ENCODE results near the gene SPIC. TPM values are rescaled to one million over a fixed set of nuclear protein-coding genes. Genes with fewer than 3 reads are reported as not detected.

The SPIC gene
- total RNA-seq: 10 to 100 TPM in 1 of 2 donors, 1 to 10 TPM in 1; 2.3 to 17.7 TPM
- 1 to 10 TPM in 1 of 2 donors, under 1 TPM in 1; 0.32 to 1.2 TPM for polyA plus RNA-seq

DNA sequence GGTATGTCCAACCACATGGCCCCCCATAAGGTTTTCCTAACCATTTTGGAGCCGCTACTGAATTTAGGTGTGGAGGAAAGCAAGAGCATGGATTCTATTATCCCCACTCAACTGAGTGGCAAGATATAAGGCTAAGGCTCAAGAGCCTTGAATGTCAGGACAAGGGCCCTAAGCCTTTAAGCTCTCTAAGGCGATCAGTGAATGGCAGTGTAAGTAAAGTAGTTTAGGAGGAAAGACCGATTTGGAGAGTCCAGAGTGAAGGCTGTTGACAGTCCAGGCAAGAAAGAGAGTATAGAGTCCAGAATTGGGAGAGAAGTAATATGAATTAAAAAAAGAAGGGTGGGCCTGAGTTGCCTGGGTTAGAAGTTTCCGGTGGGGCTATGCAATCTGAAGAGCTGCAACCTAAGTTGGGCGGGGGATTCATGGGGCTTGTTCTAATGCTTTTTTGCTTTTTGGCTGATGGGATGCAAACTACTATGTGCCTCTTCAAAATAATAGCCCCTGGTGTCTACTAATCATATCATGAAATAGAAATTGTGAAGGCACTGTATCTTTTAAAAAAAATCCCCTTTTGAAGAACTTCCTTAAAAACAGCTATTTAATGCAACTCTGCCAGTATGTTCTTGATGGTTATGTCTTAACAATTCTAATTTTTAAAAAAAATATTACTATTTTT, at the start of gene SPIC:
TSS of gene SPIC (plus strand) at position 626 of the 676 bp plus-strand sequence. CDS start 1,569 bp downstream, outside the sequence.
- Histone ChIP-seq H3K9ac (ENCODE audit: low read depth in 1 of 2, low read length in 2 of 2) (no peak within 1 kb of the TSS), H3K4me3 (ENCODE audit: low read depth in 1 of 3, low read length in 3 of 3) (no peak within 1 kb of the TSS), H3K9me3 (ENCODE audit: control insufficient read depth in 4 of 4, low read length in 3 of 4) (no peaks in the 10 kb centered on the region), H3K4me1 (ENCODE audit: control insufficient read depth in 4 of 4, insufficient read depth in 4 of 4, low read length in 3 of 4) (no peaks in the 10 kb centered on the region), H3K36me3 (ENCODE audit: control insufficient read depth in 4 of 4, insufficient read depth in 3 of 4, low read depth in 1 of 4, low read length in 3 of 4) (no peaks in the 10 kb centered on the region), H3K27me3 (ENCODE audit: control insufficient read depth in 4 of 4, insufficient read depth in 4 of 4, low read length in 3 of 4) (no peaks in the 10 kb centered on the region), H3K27ac (ENCODE audit: low read depth in 1 of 2, low read length in 2 of 2) (no peak within 1 kb of the TSS)
- no peak for DNase-seq (ENCODE audit: low spot score)
- 87% methylated on average over 5 of the region's 5 CpGs for WGBS
- TF ChIP-seq, protein P1, sequence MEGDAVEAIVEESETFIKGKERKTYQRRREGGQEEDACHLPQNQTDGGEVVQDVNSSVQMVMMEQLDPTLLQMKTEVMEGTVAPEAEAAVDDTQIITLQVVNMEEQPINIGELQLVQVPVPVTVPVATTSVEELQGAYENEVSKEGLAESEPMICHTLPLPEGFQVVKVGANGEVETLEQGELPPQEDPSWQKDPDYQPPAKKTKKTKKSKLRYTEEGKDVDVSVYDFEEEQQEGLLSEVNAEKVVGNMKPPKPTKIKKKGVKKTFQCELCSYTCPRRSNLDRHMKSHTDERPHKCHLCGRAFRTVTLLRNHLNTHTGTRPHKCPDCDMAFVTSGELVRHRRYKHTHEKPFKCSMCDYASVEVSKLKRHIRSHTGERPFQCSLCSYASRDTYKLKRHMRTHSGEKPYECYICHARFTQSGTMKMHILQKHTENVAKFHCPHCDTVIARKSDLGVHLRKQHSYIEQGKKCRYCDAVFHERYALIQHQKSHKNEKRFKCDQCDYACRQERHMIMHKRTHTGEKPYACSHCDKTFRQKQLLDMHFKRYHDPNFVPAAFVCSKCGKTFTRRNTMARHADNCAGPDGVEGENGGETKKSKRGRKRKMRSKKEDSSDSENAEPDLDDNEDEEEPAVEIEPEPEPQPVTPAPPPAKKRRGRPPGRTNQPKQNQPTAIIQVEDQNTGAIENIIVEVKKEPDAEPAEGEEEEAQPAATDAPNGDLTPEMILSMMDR (IDR thresholded peaks at IDR 0.05; ENCODE audit: low read depth, low read length, missing input control): no peak
- no peak for TF ChIP-seq YY1 (IDR thresholded peaks at IDR 0.05)
- no peak for TF ChIP-seq RXRA (IDR thresholded peaks at IDR 0.05)
- TF ChIP-seq, protein P2, sequence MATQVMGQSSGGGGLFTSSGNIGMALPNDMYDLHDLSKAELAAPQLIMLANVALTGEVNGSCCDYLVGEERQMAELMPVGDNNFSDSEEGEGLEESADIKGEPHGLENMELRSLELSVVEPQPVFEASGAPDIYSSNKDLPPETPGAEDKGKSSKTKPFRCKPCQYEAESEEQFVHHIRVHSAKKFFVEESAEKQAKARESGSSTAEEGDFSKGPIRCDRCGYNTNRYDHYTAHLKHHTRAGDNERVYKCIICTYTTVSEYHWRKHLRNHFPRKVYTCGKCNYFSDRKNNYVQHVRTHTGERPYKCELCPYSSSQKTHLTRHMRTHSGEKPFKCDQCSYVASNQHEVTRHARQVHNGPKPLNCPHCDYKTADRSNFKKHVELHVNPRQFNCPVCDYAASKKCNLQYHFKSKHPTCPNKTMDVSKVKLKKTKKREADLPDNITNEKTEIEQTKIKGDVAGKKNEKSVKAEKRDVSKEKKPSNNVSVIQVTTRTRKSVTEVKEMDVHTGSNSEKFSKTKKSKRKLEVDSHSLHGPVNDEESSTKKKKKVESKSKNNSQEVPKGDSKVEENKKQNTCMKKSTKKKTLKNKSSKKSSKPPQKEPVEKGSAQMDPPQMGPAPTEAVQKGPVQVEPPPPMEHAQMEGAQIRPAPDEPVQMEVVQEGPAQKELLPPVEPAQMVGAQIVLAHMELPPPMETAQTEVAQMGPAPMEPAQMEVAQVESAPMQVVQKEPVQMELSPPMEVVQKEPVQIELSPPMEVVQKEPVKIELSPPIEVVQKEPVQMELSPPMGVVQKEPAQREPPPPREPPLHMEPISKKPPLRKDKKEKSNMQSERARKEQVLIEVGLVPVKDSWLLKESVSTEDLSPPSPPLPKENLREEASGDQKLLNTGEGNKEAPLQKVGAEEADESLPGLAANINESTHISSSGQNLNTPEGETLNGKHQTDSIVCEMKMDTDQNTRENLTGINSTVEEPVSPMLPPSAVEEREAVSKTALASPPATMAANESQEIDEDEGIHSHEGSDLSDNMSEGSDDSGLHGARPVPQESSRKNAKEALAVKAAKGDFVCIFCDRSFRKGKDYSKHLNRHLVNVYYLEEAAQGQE (IDR thresholded peaks at IDR 0.05): no peak
- TF ChIP-seq, protein P3, sequence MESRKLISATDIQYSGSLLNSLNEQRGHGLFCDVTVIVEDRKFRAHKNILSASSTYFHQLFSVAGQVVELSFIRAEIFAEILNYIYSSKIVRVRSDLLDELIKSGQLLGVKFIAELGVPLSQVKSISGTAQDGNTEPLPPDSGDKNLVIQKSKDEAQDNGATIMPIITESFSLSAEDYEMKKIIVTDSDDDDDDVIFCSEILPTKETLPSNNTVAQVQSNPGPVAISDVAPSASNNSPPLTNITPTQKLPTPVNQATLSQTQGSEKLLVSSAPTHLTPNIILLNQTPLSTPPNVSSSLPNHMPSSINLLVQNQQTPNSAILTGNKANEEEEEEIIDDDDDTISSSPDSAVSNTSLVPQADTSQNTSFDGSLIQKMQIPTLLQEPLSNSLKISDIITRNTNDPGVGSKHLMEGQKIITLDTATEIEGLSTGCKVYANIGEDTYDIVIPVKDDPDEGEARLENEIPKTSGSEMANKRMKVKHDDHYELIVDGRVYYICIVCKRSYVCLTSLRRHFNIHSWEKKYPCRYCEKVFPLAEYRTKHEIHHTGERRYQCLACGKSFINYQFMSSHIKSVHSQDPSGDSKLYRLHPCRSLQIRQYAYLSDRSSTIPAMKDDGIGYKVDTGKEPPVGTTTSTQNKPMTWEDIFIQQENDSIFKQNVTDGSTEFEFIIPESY (IDR thresholded peaks at IDR 0.05): no peak
- no peak for TF ChIP-seq EGR1 (IDR thresholded peaks at IDR 0.05; ENCODE audit: low read depth in 2 of 2)
- TF ChIP-seq FOXA1 (IDR thresholded peaks at IDR 0.05): no peak
- TF ChIP-seq, protein P4, sequence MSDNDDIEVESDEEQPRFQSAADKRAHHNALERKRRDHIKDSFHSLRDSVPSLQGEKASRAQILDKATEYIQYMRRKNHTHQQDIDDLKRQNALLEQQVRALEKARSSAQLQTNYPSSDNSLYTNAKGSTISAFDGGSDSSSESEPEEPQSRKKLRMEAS (IDR thresholded peaks at IDR 0.05): no peak
- no peak for TF ChIP-seq FOXA2 (IDR thresholded peaks at IDR 0.05)

DNA sequence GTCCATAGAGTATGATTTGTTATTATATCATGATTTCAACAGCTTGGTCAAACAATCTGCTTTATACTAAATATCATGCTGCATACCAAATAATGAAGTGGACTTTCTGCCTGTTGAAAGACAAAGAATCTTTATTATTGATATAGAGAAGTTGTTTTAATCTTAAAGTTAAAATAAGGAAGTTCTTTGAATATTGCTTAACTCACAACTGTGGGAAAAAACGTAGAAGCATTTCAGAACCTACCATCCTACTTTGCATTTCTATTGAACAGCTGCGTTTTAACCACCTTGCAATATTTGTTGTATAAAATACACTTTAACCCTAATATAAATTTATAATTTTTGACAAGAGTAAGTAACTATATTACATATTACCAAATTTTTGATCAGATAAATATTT, 44.7 kb upstream of the SPIC start:
- H3K4me1 ChIP-seq (ENCODE audit: control insufficient read depth in 4 of 4, insufficient read depth in 4 of 4, low read length in 3 of 4): no peaks in the 10 kb centered on the region
- H3K4me3 ChIP-seq (ENCODE audit: low read depth in 1 of 3, low read length in 3 of 3): no peak overlapping the region
- no peaks in the 10 kb centered on the region for H3K27me3 ChIP-seq (ENCODE audit: control insufficient read depth in 4 of 4, insufficient read depth in 4 of 4, low read length in 3 of 4)
- no peak overlapping the region for H3K9ac ChIP-seq (ENCODE audit: low read depth in 1 of 2, low read length in 2 of 2)
- WGBS: 57% methylated on average over 2 of the region's 2 CpGs
- H3K36me3 ChIP-seq (ENCODE audit: control insufficient read depth in 4 of 4, insufficient read depth in 3 of 4, low read depth in 1 of 4, low read length in 3 of 4): no peaks in the 10 kb centered on the region
- TF ChIP-seq EGR1 (IDR thresholded peaks at IDR 0.05; ENCODE audit: low read depth in 2 of 2) (no peak), FOXA2 (IDR thresholded peaks at IDR 0.05) (no peak), GABPA (IDR thresholded peaks at IDR 0.05 in 1 of 2, conservative IDR thresholded peaks at IDR 0.05 in 1 of 2) (no peak), SP1 (IDR thresholded peaks at IDR 0.05) (no peak), RXRA (IDR thresholded peaks at IDR 0.05) (no peak), JUND (IDR thresholded peaks at IDR 0.05) (no peak)
- TF ChIP-seq, protein P4 (IDR thresholded peaks at IDR 0.05): no peak
- TF ChIP-seq, protein P5, sequence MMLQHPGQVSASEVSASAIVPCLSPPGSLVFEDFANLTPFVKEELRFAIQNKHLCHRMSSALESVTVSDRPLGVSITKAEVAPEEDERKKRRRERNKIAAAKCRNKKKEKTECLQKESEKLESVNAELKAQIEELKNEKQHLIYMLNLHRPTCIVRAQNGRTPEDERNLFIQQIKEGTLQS (IDR thresholded peaks at IDR 0.05): no peak
- no peak for DNase-seq (ENCODE audit: low spot score)
- H3K27ac ChIP-seq (ENCODE audit: low read depth in 1 of 2, low read length in 2 of 2): no peak overlapping the region
- no peaks in the 10 kb centered on the region for H3K9me3 ChIP-seq (ENCODE audit: control insufficient read depth in 4 of 4, low read length in 3 of 4)

Data from liver (tissue), 9 donors.